IMR-90 (cell line): ENCODE data around the gene SOD1. TPM values are rescaled to one million over a fixed set of nuclear protein-coding genes. Genes with fewer than 3 reads are reported as not detected.

ENCODE experiments used
- ATAC-seq: fragments of 200-7000 bp; cut with Tn5 transposase; 2 replicates; pipeline ENCODE4 v1.9.1; 2020; ENCODE audit warnings: low read depth, mild to moderate bottlenecking, moderate library complexity
- BruUV-seq: library from RNA; stranded (reverse); fragments of 400-500 nt; replicated peaks from 2 replicates; lab custom pipeline; 2021; lab: Mats Ljungman, UMichigan
- CTCF ChIA-PET: fragments of 300-600 bp; formaldehyde crosslinking; extraction: SDS; loops from one replicate; lab custom pipeline; 2021; ENCODE audit warnings: antibody characterized with exemption; lab: Yijun Ruan, JAX
- POLR2A ChIA-PET: fragments of 300-600 bp; sonication (Branson Sonifier 250); formaldehyde crosslinking; loops from one replicate; lab custom pipeline; 2022; ENCODE audit warnings: antibody characterized with exemption; ENCODE audit not compliant: unreplicated experiment; lab: Charles Lee
- DNase-seq: peaks from one replicate; pipeline ENCODE4 v3.0.0; 2013
- H2AFZ ChIP-seq: replicated peaks from 2 replicates; pipeline ENCODE3; 2013; ENCODE audit warnings: low read length, mild to moderate bottlenecking; ENCODE audit not compliant: poor library complexity
- H2AK5ac ChIP-seq: 2 replicates; pipeline ENCODE4 v1.6.1; 2013; ENCODE audit warnings: low read depth, low read length, inconsistent platforms
- H2AK9ac ChIP-seq: replicated peaks from 2 replicates; pipeline ENCODE3; 2013; ENCODE audit warnings: mild to moderate bottlenecking, low read depth, low read length, moderate library complexity; ENCODE audit not compliant: poor library complexity
- H2BK120ac ChIP-seq: 2 replicates; pipeline ENCODE4 v1.6.1; 2013; ENCODE audit warnings: low read depth, low read length, inconsistent platforms
- H2BK15ac ChIP-seq: 3 replicates; pipeline ENCODE4 v1.6.1; 2013; ENCODE audit warnings: low read depth, low read length, inconsistent platforms
- H2BK20ac ChIP-seq: 2 replicates; pipeline ENCODE4 v1.6.1; 2013; ENCODE audit warnings: low read depth, mild to moderate bottlenecking, inconsistent platforms, low read length, moderate library complexity
- H2BK5ac ChIP-seq: 2 replicates; pipeline ENCODE4 v1.6.1; 2013; ENCODE audit warnings: mild to moderate bottlenecking, low read depth, low read length, inconsistent platforms; ENCODE audit not compliant: poor library complexity, severe bottlenecking
- H3K14ac ChIP-seq: replicated peaks from 2 replicates; pipeline ENCODE4 v1.6.1; 2013; ENCODE audit warnings: low read depth, low read length, inconsistent platforms
- H3K18ac ChIP-seq: 2 replicates; pipeline ENCODE4 v1.6.1; 2013; ENCODE audit warnings: low read depth, low read length, control low read depth
- H3K23ac ChIP-seq: 2 replicates; pipeline ENCODE4 v1.6.1; 2013; ENCODE audit warnings: low read depth, low read length, inconsistent platforms
- H3K27ac ChIP-seq: 2 replicates; pipeline ENCODE4 v1.5.1; 2013; ENCODE audit warnings: mild to moderate bottlenecking, control low read depth, low read length; ENCODE audit not compliant: insufficient read depth
- H3K27me3 ChIP-seq: 2 replicates; pipeline ENCODE4 v1.6.1; 2013; ENCODE audit warnings: low read length; ENCODE audit not compliant: control insufficient read depth, insufficient read depth
- H3K36me3 ChIP-seq: 2 replicates; pipeline ENCODE4 v1.6.1; 2013; ENCODE audit warnings: low read length, mixed read lengths; ENCODE audit not compliant: control insufficient read depth, insufficient read depth
- H3K4ac ChIP-seq: 2 replicates; pipeline ENCODE4 v1.6.1; 2013; ENCODE audit warnings: low read depth, low read length, inconsistent platforms
- H3K4me1 ChIP-seq: 2 replicates; pipeline ENCODE4 v1.6.1; 2013; ENCODE audit warnings: low read length, mixed read lengths; ENCODE audit not compliant: control insufficient read depth, insufficient read depth
- H3K4me2 ChIP-seq: 2 replicates; pipeline ENCODE4 v1.6.1; 2013; ENCODE audit warnings: low read depth, mild to moderate bottlenecking, control low read depth, low read length, moderate library complexity
- H3K4me3 ChIP-seq: 2 replicates; pipeline ENCODE4 v1.5.1; 2013; ENCODE audit warnings: low read depth, mild to moderate bottlenecking, control low read depth, low read length, moderate library complexity; ENCODE audit not compliant: insufficient read depth
- H3K56ac ChIP-seq: 2 replicates; pipeline ENCODE4 v1.6.1; 2013; ENCODE audit warnings: low read length, inconsistent platforms; ENCODE audit not compliant: insufficient read depth; ENCODE audit errors: extremely low read depth
- H3K79me1 ChIP-seq, 2 experiments: 2 replicates each; pipeline ENCODE4 v1.6.1; 2013; ENCODE audit warnings: low read length in 2 of 2, inconsistent platforms in 1 of 2, low read depth in 1 of 2
- H3K9ac ChIP-seq: 2 replicates; pipeline ENCODE4 v1.6.1; 2013; ENCODE audit warnings: low read depth, low read length, control low read depth
- H3K9me1 ChIP-seq: 2 replicates; pipeline ENCODE4 v1.6.1; 2013; ENCODE audit warnings: low read length, inconsistent platforms; ENCODE audit not compliant: insufficient read depth
- H3K9me3 ChIP-seq: 2 replicates; pipeline ENCODE4 v1.6.1; 2013; ENCODE audit warnings: low read length; ENCODE audit not compliant: control insufficient read depth, insufficient read depth
- H4K20me1 ChIP-seq: 2 replicates; pipeline ENCODE4 v1.6.1; 2013; ENCODE audit warnings: low read length, inconsistent platforms; ENCODE audit not compliant: insufficient read depth
- H4K5ac ChIP-seq: 2 replicates; pipeline ENCODE4 v1.6.1; 2013; ENCODE audit warnings: mild to moderate bottlenecking, low read depth, low read length, control low read depth
- H4K8ac ChIP-seq, 2 experiments: 2 replicates each; pipeline ENCODE4 v1.6.1; 2013; ENCODE audit warnings: low read depth in 2 of 2, low read length in 2 of 2, control low read depth in 1 of 2, inconsistent platforms in 1 of 2
- H4K91ac ChIP-seq: 2 replicates; pipeline ENCODE4 v1.6.1; 2013; ENCODE audit warnings: low read depth, low read length, inconsistent platforms; ENCODE audit not compliant: insufficient read depth
- CEBPB ChIP-seq: IDR thresholded peaks from 2 replicates; pipeline ENCODE4 v1.6.1; 2012; ENCODE audit warnings: low read depth, low read length, improper control_type of control experiment
- CTCF ChIP-seq: conservative IDR thresholded peaks from 2 replicates; pipeline ENCODE4 v1.5.1; 2012; ENCODE audit warnings: mild to moderate bottlenecking, low read depth, low read length, improper control_type of control experiment
- NFE2L2 ChIP-seq: fragments of 150-350 bp; IDR thresholded peaks from 2 replicates; pipeline ENCODE4 v1.6.1; 2016; ENCODE audit warnings: low read depth, mild to moderate bottlenecking, low read length
- POLR2A ChIP-seq: IDR thresholded peaks from 2 replicates; pipeline ENCODE4 v1.6.1; 2012; ENCODE audit warnings: mild to moderate bottlenecking, low read depth, low read length
- RCOR1 ChIP-seq: IDR thresholded peaks from 2 replicates; pipeline ENCODE4 v1.6.1; 2012; ENCODE audit warnings: mild to moderate bottlenecking, low read length, improper control_type of control experiment; ENCODE audit not compliant: insufficient replicate concordance
- SMC3 ChIP-seq: fragments of 150-350 bp; IDR thresholded peaks from 2 replicates; pipeline ENCODE4 v1.6.1; 2016; ENCODE audit warnings: low read depth, mild to moderate bottlenecking, antibody characterized with exemption, low read length, moderate library complexity
- USF2 ChIP-seq: fragments of 150-350 bp; IDR thresholded peaks from 2 replicates; pipeline ENCODE4 v1.6.1; 2017; ENCODE audit warnings: mild to moderate bottlenecking, antibody characterized with exemption, low read length, low read depth
- WGBS, 2 experiments: methylation state at CpG; one replicate each; pipeline versions ENCODE4 v1.1.5 to v1.1.7; 2013; ENCODE audit warnings: missing lambda C conversion rate in 2 of 2; ENCODE audit not compliant: insufficient read length in 1 of 2; ENCODE audit errors: extremely low coverage in 2 of 2; 5-methylcytosine and 5-hydroxymethylcytosine counted together
- dilution Hi-C: fragments of 300-500 bp; cut with HindIII; formaldehyde crosslinking; loops from one replicate; pipeline ENCODE4 v1.14.3; 2018; ENCODE audit warnings: low sequenced_read_pairs; ENCODE audit not compliant: unreplicated experiment
- in situ Hi-C: fragments of 300-500 bp; cut with MboI; formaldehyde crosslinking; loops from 3 replicates; pipeline ENCODE4 v1.14.3; 2019; ENCODE audit warnings: low sequenced_read_pairs, inconsistent platforms, mixed read lengths
- intact Hi-C: fragments of 100-400 bp; cut with micrococcal nuclease; formaldehyde crosslinking; loops from 2 replicates; pipeline ENCODE4 v1.10.0; 2022
- polyA plus RNA-seq, 3 experiments: library from polyadenylated mRNA; depleted of rRNA; stranded (reverse); fragments of >200 nt; gene quantifications; 2 replicates each; pipeline ENCODE4 v1.2.3, GENCODE V29; 2012; ENCODE audit warnings: low replicate concordance in 1 of 3
- total RNA-seq: library from RNA; depleted of rRNA; stranded (reverse); fragments of >200 nt; gene quantifications from 2 replicates; pipeline ENCODE4 v1.2.3, GENCODE V29; 2012

Gene SOD1
- total and polyA plus RNA-seq, 2 of the 4 experiments (the other 2 are of a cell fraction), result 312 to 392 TPM

DNA sequence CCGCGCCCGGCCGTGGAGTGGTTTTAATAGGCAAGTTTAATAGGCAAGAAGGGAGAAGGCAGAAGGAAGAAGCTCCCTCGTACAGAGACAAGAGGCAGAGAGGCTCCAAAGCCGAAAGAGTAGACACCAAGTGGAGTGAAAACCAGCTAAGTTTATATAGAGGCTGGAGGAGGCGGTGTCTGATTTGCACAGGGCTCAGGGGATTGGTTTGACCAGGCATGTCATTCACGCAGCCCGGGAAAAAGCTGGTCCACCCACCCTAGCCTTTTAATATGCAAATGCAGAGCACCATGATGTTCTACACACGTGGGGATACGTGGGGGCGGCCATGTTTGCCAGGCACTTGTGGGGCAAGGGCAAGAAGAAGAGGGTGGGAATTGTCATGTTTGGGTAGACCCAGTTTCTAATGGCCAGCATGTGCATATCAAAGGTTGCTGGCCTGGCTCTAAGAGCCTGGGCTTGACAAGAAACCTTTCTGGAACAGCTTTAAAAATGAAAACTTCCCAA, 18.0 kb upstream of the SOD1 start:
- no peak overlapping the region for H2BK15ac ChIP-seq
- no TSS peak for BruUV-seq
- no peaks in the 10 kb centered on the region for H3K36me3 ChIP-seq
- no peak overlapping the region for H2AFZ ChIP-seq
- ATAC-seq, result no peak
- DNase-seq, result no peak
- H3K4ac ChIP-seq, result no peak overlapping the region
- H3K4me2 ChIP-seq, result no peak overlapping the region
- no peak overlapping the region for H2AK9ac ChIP-seq
- no peak overlapping the region for H2BK120ac ChIP-seq
- peaks cover 2% of the 10 kb centered on the region; the same call in 1 of the 2 replicates for H3K9me3 ChIP-seq
- H3K4me1 ChIP-seq, result no peaks in the 10 kb centered on the region
- TF ChIP-seq USF2, result no peak
- TF ChIP-seq RCOR1, result no peak
- no peak for TF ChIP-seq SMC3
- no peak for TF ChIP-seq CTCF
- no peak for TF ChIP-seq NFE2L2
- TF ChIP-seq CEBPB, result no peak
- TF ChIP-seq POLR2A, result no peak
- no peak overlapping the region for H2BK20ac ChIP-seq
- no peak overlapping the region for H3K9ac ChIP-seq
- no peak overlapping the region for H3K14ac ChIP-seq
- no peaks in the 10 kb centered on the region for H3K27me3 ChIP-seq
- no peak overlapping the region for H4K5ac ChIP-seq
- no peak overlapping the region for H3K4me3 ChIP-seq
- intact Hi-C loops (no loop called here), in situ Hi-C loops (no loop called here), dilution Hi-C loops (no loop called here)
- CTCF ChIA-PET, result no interaction called here
- H3K56ac ChIP-seq, result no peak overlapping the region
- no peaks in the 10 kb centered on the region for H3K9me1 ChIP-seq
- no peaks in the 10 kb centered on the region for H4K20me1 ChIP-seq
- no peak overlapping the region for H4K91ac ChIP-seq
- H2BK5ac ChIP-seq, result no peak overlapping the region
- H3K79me1 ChIP-seq, result no peaks in the 10 kb centered on the region
- no peak overlapping the region for H3K27ac ChIP-seq
- no peak overlapping the region for H4K8ac ChIP-seq
- POLR2A ChIA-PET, result no interaction called here
- no peak overlapping the region for H3K23ac ChIP-seq
- no peak overlapping the region for H2AK5ac ChIP-seq
- 50% methylated on average over 2 of the region's 12 CpGs; no CpG with 5 or more reads in 1 of the 2 experiments for WGBS, 2 experiments
- H3K18ac ChIP-seq, result no peak overlapping the region
